ENCODE results near the gene MYOF. TPM values are rescaled to one million over a fixed set of nuclear protein-coding genes. Genes with fewer than 3 reads are reported as not detected.

MYOF gene
- polyA plus RNA-seq, 1 donor (not counting 4 experiments of a cell fraction or from before 2014, with no cell fraction given) = 232 TPM

GRCh38 chr10:93367664-93368063, 114.5 kb downstream of the MYOF start:
- TF ChIP-seq EZH2 (IDR thresholded peaks at IDR 0.05; ENCODE audit: low read length) = no peak
- TF ChIP-seq, protein P1, sequence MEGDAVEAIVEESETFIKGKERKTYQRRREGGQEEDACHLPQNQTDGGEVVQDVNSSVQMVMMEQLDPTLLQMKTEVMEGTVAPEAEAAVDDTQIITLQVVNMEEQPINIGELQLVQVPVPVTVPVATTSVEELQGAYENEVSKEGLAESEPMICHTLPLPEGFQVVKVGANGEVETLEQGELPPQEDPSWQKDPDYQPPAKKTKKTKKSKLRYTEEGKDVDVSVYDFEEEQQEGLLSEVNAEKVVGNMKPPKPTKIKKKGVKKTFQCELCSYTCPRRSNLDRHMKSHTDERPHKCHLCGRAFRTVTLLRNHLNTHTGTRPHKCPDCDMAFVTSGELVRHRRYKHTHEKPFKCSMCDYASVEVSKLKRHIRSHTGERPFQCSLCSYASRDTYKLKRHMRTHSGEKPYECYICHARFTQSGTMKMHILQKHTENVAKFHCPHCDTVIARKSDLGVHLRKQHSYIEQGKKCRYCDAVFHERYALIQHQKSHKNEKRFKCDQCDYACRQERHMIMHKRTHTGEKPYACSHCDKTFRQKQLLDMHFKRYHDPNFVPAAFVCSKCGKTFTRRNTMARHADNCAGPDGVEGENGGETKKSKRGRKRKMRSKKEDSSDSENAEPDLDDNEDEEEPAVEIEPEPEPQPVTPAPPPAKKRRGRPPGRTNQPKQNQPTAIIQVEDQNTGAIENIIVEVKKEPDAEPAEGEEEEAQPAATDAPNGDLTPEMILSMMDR (optimal IDR thresholded peaks at IDR 0.05 in 1 of 3, IDR thresholded peaks at IDR 0.05 in 1 of 3, conservative IDR thresholded peaks at IDR 0.05 in 1 of 3; ENCODE audit: extremely low read depth in 1 of 3, insufficient read depth in 2 of 3, low read length in 3 of 3) = no peak
- Histone ChIP-seq H3K36me3 (ENCODE audit: control insufficient read depth in 2 of 2, extremely low read depth in 1 of 2, insufficient read depth in 2 of 2, low read length in 2 of 2) (peaks cover 43 to 54% of the 10 kb centered on the region in 2 experiments), H3K4me3 (ENCODE audit: control insufficient read depth in 2 of 3, extremely low read depth in 1 of 3, insufficient read depth in 2 of 3, low read depth in 1 of 3, low read length in 3 of 3) (no peak overlapping the region), H3K79me2 (ENCODE audit: control insufficient read depth, insufficient read depth, low read length) (peaks cover 4% of the 10 kb centered on the region), H3K4me1 (ENCODE audit: control insufficient read depth, extremely low read depth, insufficient read depth, low read length) (peaks cover 13% of the 10 kb centered on the region), H4K20me1 (ENCODE audit: control insufficient read depth, extremely low read depth, insufficient read depth, low read length) (no peaks in the 10 kb centered on the region), H3K9me1 (ENCODE audit: control insufficient read depth, extremely low read depth, insufficient read depth, low read length) (no peaks in the 10 kb centered on the region), H2AFZ (ENCODE audit: control insufficient read depth, low read length) (no peak overlapping the region), H3K4me2 (ENCODE audit: control insufficient read depth, extremely low read depth, insufficient read depth, low read depth, low read length) (no peak overlapping the region), H3K9me3 (ENCODE audit: control insufficient read depth, low read depth, low read length) (no peaks in the 10 kb centered on the region), H3K9ac (ENCODE audit: control insufficient read depth, extremely low read depth, insufficient read depth, low read length) (no peak overlapping the region), H3K27ac (ENCODE audit: control insufficient read depth, insufficient read depth, low read length) (no peak overlapping the region), H3K27me3 (ENCODE audit: control insufficient read depth, extremely low read depth, insufficient read depth, low read length) (no peaks in the 10 kb centered on the region)
- no peak for FAIRE-seq
- no peak for DNase-seq (ENCODE audit: low read depth, low spot score)
- dilution Hi-C loops (cut with MboI; ENCODE audit: extremely low pct_ligation_motif_present, low sequenced_read_pairs) = no loop called here

- no peaks in the 10 kb centered on the region for H4K20me1 ChIP-seq (ENCODE audit: control insufficient read depth, extremely low read depth, insufficient read depth, low read length)
- H3K9me1 ChIP-seq (ENCODE audit: control insufficient read depth, extremely low read depth, insufficient read depth, low read length) = no peaks in the 10 kb centered on the region
- dilution Hi-C loops (cut with MboI; ENCODE audit: extremely low pct_ligation_motif_present, low sequenced_read_pairs) = no loop called here
- H3K27me3 ChIP-seq (ENCODE audit: control insufficient read depth, extremely low read depth, insufficient read depth, low read length) = no peaks in the 10 kb centered on the region
- H3K36me3 ChIP-seq (ENCODE audit: control insufficient read depth in 2 of 2, extremely low read depth in 1 of 2, insufficient read depth in 2 of 2, low read length in 2 of 2) = peaks cover 47 to 61% of the 10 kb centered on the region in 2 experiments
- no peak overlapping the region for H3K4me2 ChIP-seq (ENCODE audit: control insufficient read depth, extremely low read depth, insufficient read depth, low read depth, low read length)
- H2AFZ ChIP-seq (ENCODE audit: control insufficient read depth, low read length) = no peak overlapping the region
- H3K27ac ChIP-seq (ENCODE audit: control insufficient read depth, insufficient read depth, low read length) = no peak overlapping the region
- H3K9me3 ChIP-seq (ENCODE audit: control insufficient read depth, low read depth, low read length) = no peaks in the 10 kb centered on the region
- H3K4me1 ChIP-seq (ENCODE audit: control insufficient read depth, extremely low read depth, insufficient read depth, low read length) = peaks cover 13% of the 10 kb centered on the region
- no peak for DNase-seq (ENCODE audit: low read depth, low spot score)
- FAIRE-seq = no peak
- peaks cover 2% of the 10 kb centered on the region for H3K79me2 ChIP-seq (ENCODE audit: control insufficient read depth, insufficient read depth, low read length)
- H3K4me3 ChIP-seq (ENCODE audit: control insufficient read depth in 2 of 3, extremely low read depth in 1 of 3, insufficient read depth in 2 of 3, low read depth in 1 of 3, low read length in 3 of 3) = no peak overlapping the region
- H3K9ac ChIP-seq (ENCODE audit: control insufficient read depth, extremely low read depth, insufficient read depth, low read length) = no peak overlapping the region
- no peak for TF ChIP-seq EZH2 (IDR thresholded peaks at IDR 0.05; ENCODE audit: low read length)
- TF ChIP-seq, protein P1 (optimal IDR thresholded peaks at IDR 0.05 in 1 of 3, IDR thresholded peaks at IDR 0.05 in 1 of 3, conservative IDR thresholded peaks at IDR 0.05 in 1 of 3; ENCODE audit: extremely low read depth in 1 of 3, insufficient read depth in 2 of 3, low read length in 3 of 3) = no peak
Observed at GRCh38 chr10:93364966-93365365, 117.2 kb downstream of the MYOF start.
